Measurements from ENCODE around the gene LINGO1.

Gene LINGO1

DNA sequence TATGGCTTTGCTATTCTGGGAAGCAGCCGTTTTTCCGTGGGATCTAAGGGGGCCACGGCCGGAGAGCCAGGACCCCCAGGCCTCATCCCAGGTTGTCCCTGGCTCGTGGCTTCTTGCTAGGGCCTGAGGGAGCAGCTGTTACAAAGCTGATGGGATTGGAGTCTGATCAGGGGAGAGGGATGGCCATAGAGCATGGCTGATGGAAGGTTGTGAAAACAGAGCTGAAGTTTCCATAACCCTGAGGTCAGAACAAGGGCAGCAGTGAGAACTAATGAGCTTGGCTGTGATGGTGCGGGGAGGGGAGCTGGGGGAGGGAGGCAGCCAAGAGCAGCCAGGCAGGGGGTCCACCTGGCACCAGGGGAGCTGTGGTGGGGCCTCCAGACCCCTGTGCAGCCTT, 63.0 kb downstream of the LINGO1 start:
- DNase-seq (ENCODE audit: low read depth), result no peak

DNA sequence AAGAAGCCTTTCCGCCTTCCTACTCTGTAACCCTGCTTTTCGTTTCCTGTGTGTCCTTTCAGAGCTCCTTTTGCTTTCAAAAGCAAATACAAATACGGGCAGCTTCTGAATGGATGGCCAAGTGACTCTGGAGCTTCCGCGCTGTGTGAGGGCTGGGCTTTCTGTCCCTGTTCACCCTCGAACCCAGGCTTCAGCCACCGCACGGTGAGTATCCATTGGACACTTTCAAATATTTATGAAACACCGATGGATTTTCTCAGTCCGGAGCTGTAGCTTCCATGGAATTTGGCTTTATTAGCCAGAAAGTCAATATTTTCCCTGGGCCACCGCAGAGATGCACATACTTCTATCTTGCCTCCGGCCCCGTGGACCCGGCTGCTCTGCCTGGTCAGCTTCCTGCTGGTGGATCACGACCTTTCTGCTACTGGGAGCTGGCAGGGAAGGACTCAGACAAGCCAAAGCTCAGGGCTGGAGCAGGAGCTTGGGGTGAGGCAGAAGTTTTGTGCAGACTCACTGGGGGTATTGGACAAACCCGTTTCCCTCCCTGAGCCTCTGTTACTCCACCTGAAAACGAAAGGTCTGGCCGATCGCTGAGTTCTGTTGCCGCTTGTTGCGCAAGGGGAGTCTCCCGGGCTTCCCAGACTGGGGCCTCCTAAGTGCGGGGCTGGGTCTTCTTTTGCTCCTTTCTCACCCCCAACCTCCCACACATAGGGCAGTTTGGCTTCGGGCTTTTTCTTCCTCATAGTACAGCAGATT, 63.6 kb downstream of the LINGO1 start:
- no peak for DNase-seq (ENCODE audit: low read depth)

DNA sequence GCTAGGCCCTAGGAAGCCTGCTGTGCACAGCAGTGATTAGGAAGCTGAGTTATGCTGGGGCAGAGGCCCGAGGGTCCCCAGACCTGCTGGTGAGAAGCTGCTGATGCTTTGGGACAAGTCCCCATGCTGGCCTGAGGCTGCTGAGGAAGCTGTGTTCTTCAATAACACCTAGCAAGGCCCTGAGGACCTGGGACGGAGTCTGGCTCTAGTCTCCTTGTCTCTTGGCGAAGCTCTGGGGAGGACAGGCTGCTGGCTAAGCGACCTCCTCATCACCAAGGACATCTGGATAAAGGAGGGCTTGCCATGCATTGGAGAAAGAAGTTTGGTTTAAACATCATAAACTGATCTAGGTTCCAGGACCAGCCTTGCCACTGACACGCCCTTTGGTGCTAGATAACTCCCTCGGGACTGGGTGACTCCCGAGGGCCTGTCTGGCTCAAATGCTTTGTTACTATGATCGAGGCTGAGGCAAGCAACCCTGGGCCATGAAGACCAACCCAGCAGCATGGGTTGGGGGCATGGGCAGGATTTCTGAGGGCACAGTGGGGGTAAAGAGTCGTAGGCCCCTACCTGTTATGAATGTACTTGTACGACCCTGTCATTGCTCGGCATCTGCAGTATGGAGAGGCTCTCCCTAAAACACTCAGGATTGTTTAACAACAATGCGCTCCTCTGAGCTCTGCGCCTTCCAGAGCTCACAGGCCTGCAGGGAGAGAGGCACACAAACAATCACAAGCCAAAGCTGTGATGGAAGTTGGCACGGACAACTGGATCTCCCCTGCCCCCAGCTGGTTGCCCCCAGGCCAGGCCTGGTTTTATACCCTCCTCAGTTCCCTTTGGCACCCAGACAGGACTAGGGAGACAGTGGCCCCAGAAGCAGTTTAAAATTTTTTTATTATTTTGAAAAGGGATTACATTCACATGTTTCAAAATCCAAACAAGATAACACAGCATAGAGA, 64.4 kb downstream of the LINGO1 start:
- no peak for DNase-seq (ENCODE audit: low read depth)

DNA sequence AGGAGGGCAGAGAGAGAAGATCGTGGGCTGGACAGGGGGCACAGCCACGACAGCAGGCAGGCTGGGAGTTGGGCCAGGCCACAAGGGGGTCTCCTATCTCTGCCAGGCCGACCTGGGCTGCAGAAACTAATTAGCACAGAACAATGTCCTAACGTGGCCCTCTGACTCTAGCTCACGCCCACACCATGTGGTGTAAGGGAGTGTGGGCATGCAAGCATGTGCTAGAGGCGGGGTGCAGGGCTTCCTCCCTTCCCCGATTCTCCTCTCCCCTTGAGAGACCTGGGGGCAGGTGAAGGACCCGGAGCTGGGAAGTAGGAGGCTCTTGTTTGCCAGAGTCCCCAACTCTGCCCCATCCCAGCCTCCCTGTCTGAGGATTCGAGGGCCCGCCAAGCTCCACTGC, 65.5 kb downstream of the LINGO1 start:
- DNase-seq (ENCODE audit: low read depth), result no peak

DNA sequence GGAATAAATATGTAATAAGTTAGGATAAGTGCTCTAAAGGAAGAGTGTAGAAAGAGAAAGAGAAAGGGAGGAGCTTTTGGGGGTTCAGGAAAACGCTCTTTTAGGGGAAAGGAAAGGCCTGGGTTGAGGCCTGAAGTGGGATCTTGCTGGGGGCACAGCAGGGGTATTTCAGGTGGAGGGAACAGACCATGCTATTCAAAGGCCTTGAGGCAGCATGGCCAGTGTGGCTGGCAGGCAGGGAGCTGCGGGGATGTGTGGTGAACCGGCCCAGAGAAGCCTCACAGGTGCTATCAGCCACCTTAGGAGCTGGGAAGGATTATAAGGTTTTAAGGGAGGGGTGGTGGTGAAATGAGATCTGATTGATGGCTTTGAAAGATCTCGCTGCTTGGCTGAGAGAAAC, 66.6 kb downstream of the LINGO1 start:
- no peak for DNase-seq (ENCODE audit: low read depth)

DNA sequence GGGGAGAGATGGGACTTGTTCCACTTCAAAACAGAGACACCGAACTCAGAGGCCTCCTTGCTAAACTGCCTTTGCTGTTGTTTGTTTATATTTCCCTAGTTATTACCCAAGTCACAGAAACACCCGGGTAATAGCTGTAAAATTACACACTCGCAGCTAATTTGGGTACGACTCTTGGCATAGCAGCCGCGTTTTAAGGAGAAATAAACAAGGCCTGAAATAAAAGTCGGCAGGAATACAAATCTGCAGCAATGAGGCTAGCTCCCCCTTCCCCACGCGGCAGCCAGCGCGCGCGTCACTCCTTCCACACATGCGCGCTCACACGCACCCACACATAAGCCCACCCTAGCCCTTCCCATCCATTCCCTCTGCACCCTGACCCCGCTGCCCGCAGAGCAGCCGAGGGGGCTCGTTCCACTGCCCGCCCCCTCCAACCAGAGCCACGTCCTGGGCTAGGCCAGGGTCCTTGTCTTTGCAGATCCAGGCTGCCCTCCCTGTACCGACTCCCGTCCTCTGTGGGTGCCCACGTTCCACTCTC, 67.3 kb downstream of the LINGO1 start:
- DNase-seq (ENCODE audit: low read depth), result no peak

DNA sequence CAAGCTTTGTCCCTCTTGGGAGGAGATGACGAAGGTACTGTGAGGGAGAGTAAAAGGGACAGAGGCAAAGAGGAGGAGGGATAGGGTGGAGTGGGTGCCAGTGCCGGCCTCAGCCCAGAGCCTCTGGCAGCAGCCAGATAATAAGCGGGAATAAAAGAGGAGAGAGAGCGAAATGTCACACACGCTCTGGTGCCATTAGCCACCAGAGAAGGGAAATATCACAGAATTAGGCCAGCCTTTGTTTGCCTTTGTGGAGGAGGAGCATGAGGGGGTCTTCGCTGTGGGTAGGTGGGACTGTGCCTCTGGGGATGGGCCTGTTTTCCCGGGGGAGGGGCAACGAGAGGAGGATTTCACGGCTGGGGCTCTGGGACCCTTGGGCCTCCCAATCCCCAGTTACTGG, 67.8 kb downstream of the LINGO1 start:
- no peak for DNase-seq (ENCODE audit: low read depth)

DNA sequence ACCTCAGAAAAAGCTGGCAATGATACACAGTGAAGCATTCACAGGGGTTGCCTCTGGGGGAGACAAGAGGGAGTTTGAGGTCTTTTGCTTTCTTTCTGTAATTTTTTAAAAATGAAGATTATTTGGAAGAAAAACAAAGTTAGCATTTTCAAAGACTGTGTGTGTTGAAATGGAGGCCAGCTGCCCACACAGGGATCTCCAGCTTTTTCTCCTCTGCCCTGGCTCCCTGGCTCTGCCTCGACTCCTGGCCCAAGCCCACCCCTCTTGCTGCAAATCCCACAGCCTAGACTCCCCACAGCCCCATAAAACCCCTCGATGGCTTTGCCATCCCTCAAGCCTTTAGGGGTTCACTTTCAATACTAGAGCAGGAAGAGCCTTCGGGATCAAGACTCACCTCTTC, 68.4 kb downstream of the LINGO1 start:
- no peak for DNase-seq (ENCODE audit: low read depth)

DNA sequence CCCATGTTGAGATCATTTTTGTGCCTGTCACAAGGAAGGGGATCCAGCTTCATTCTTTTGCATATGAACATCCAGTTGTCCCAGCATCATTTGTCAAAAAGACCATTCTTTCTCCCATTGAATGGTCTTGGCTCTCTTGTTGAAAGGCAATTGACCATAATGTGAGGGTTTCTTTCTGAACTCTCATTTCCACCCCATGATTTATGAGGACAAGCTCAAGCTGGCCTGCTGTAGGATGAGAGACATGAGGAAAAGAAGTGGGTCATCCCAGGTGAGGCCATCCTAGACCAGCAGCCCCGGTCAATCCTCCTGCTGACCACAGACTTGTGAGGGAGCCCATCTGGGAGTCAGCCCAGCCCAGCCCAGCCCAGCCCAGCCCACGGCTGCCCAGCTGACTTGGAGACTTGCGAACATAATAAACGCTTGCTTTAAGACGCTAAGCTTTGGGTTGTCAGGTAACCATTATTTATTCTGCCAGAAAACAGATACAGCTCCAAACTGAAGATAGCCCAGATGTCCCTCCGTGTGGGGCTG, 69.0 kb downstream of the LINGO1 start:
- no peak for DNase-seq (ENCODE audit: low read depth)
